Measurements from ENCODE around the gene NR2C2. TPM values are rescaled to one million over a fixed set of nuclear protein-coding genes. Genes with fewer than 3 reads are reported as not detected.

NR2C2 gene
- total RNA-seq, 1 experiment from 2014 or later, result 46.8 TPM

- Histone ChIP-seq H3K4me2 (ENCODE audit: low read depth, low read length, poor library complexity, severe bottlenecking) (no peak overlapping the region), H3K9me2 (replicated peaks; ENCODE audit: insufficient read depth, low read length) (no peaks in the 10 kb centered on the region), H3K9ac (ENCODE audit: low read length) (no peak overlapping the region), H3K4me1 (ENCODE audit: low read length) (no peaks in the 10 kb centered on the region), H3K27ac (ENCODE audit: low read length) (no peak overlapping the region), H3K4me3 (ENCODE audit: low read length) (no peak overlapping the region), H3K9me3 (ENCODE audit: low read length) (no peaks in the 10 kb centered on the region), H4K20me1 (ENCODE audit: insufficient read depth, low read depth, low read length) (no peaks in the 10 kb centered on the region), H2AFZ (ENCODE audit: low read length) (no peak overlapping the region), H3K79me2 (ENCODE audit: low read length) (no peaks in the 10 kb centered on the region), H3K36me3 (ENCODE audit: insufficient read depth, low read length) (no peaks in the 10 kb centered on the region), H3K27me3 (ENCODE audit: low read length) (no peaks in the 10 kb centered on the region)
- DNase-seq, result no peak
Measured at GRCh38 chr3:14906355-14906971, 40.9 kb upstream of the NR2C2 start.

DNA sequence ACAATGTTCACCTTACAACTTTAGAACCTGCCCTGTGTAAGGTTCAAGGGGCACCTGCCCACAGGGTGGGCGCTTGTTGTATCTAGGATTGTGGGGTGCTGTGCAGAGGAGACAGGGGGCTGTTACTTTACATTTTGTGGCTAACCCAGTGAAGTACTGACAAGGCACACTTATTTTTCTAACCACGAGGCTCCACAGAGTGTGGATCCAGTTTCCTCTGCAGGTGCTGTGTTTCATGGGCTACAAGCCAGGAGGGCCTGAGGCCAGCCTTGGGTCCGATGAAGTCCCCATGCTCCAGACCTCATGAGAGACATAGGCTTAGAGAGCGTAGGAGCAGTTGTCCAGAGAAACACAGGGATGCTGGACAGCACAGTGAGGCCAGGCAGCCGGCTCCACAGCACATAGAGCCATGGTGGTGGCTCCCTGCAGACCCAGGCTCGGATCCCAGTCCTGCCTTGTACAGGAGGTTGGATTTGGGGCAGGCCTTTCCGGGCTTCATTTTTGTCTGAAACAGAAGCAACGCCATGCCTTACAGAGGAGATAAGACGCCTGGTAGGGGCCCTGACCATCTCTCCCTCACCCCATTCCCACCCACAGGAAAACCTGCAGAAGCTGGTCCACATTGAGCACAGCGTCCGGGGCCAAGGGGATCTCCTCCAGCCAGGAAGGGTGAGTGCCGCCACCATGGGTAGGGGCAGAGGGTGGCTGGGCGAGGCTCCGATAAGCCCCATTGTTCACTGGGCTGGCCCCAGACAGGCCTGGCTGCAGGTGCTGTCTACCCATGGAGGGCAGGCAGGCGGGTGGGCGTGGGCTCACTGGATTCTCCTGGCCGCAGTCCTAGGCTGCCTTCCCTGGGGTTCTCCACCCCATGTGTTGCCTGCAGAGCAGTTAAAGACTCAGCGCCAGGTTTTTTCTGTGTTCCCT is 40.1 kb upstream of the NR2C2 start:
- H3K4me2 ChIP-seq (ENCODE audit: low read depth, low read length, poor library complexity, severe bottlenecking), result no peak overlapping the region
- H3K27ac ChIP-seq (ENCODE audit: low read length), result no peak overlapping the region
- no peak overlapping the region for H2AFZ ChIP-seq (ENCODE audit: low read length)
- DNase-seq, result no peak
- no peaks in the 10 kb centered on the region for H3K27me3 ChIP-seq (ENCODE audit: low read length)
- H3K9ac ChIP-seq (ENCODE audit: low read length), result no peak overlapping the region
- no peak overlapping the region for H3K4me3 ChIP-seq (ENCODE audit: low read length)
- H3K4me1 ChIP-seq (ENCODE audit: low read length), result no peaks in the 10 kb centered on the region
- no peaks in the 10 kb centered on the region for H3K36me3 ChIP-seq (ENCODE audit: insufficient read depth, low read length)
- no peaks in the 10 kb centered on the region for H3K79me2 ChIP-seq (ENCODE audit: low read length)
- H3K9me3 ChIP-seq (ENCODE audit: low read length), result no peaks in the 10 kb centered on the region
- H4K20me1 ChIP-seq (ENCODE audit: insufficient read depth, low read depth, low read length), result no peaks in the 10 kb centered on the region
- no peaks in the 10 kb centered on the region for H3K9me2 ChIP-seq (replicated peaks; ENCODE audit: insufficient read depth, low read length)

GRCh38 chr3:14909250-14909649 is 38.1 kb upstream of the NR2C2 start:
- no peaks in the 10 kb centered on the region for H3K4me1 ChIP-seq (ENCODE audit: low read length)
- H3K79me2 ChIP-seq (ENCODE audit: low read length), result no peaks in the 10 kb centered on the region
- H3K4me2 ChIP-seq (ENCODE audit: low read depth, low read length, poor library complexity, severe bottlenecking), result no peak overlapping the region
- no peaks in the 10 kb centered on the region for H3K9me3 ChIP-seq (ENCODE audit: low read length)
- no peaks in the 10 kb centered on the region for H3K36me3 ChIP-seq (ENCODE audit: insufficient read depth, low read length)
- no peaks in the 10 kb centered on the region for H3K27me3 ChIP-seq (ENCODE audit: low read length)
- DNase-seq, result no peak
- H3K27ac ChIP-seq (ENCODE audit: low read length), result no peak overlapping the region
- H4K20me1 ChIP-seq (ENCODE audit: insufficient read depth, low read depth, low read length), result no peaks in the 10 kb centered on the region
- no peak overlapping the region for H3K4me3 ChIP-seq (ENCODE audit: low read length)
- no peaks in the 10 kb centered on the region for H3K9me2 ChIP-seq (replicated peaks; ENCODE audit: insufficient read depth, low read length)
- H3K9ac ChIP-seq (ENCODE audit: low read length), result no peak overlapping the region
- no peak overlapping the region for H2AFZ ChIP-seq (ENCODE audit: low read length)

DNA sequence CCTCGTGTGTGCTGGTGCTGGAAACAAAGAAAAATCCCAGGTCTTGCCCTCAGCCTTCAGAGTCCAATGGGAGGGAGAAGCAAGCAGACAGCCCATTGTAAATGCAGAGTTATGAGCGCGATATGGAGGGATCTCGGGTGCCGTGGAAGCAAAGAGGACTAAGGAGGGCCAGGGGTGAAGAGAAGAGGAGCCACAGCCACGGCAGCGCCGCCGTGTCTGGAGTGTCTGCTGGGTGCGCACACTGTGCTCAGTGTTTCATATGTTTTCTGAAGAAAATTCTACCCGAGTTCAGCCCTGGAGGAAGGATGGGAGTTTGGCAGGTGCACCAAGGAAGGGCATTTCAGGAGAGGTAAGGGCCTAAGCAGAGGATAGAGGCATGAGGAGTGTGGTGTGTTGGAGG is 35.7 kb upstream of the NR2C2 start:
- no peaks in the 10 kb centered on the region for H3K4me1 ChIP-seq (ENCODE audit: low read length)
- H4K20me1 ChIP-seq (ENCODE audit: insufficient read depth, low read depth, low read length), result no peaks in the 10 kb centered on the region
- no peaks in the 10 kb centered on the region for H3K36me3 ChIP-seq (ENCODE audit: insufficient read depth, low read length)
- H3K27me3 ChIP-seq (ENCODE audit: low read length), result no peaks in the 10 kb centered on the region
- no peak overlapping the region for H3K27ac ChIP-seq (ENCODE audit: low read length)
- no peak overlapping the region for H3K4me3 ChIP-seq (ENCODE audit: low read length)
- H3K79me2 ChIP-seq (ENCODE audit: low read length), result no peaks in the 10 kb centered on the region
- H3K9ac ChIP-seq (ENCODE audit: low read length), result no peak overlapping the region
- no peak overlapping the region for H3K4me2 ChIP-seq (ENCODE audit: low read depth, low read length, poor library complexity, severe bottlenecking)
- H3K9me3 ChIP-seq (ENCODE audit: low read length), result no peaks in the 10 kb centered on the region
- DNase-seq, result no peak
- H3K9me2 ChIP-seq (replicated peaks; ENCODE audit: insufficient read depth, low read length), result no peaks in the 10 kb centered on the region
- no peak overlapping the region for H2AFZ ChIP-seq (ENCODE audit: low read length)

- Histone ChIP-seq H3K79me2 (ENCODE audit: low read length) (no peaks in the 10 kb centered on the region), H2AFZ (ENCODE audit: low read length) (no peak overlapping the region), H4K20me1 (ENCODE audit: insufficient read depth, low read depth, low read length) (no peaks in the 10 kb centered on the region), H3K27me3 (ENCODE audit: low read length) (no peaks in the 10 kb centered on the region), H3K36me3 (ENCODE audit: insufficient read depth, low read length) (no peaks in the 10 kb centered on the region), H3K9ac (ENCODE audit: low read length) (no peak overlapping the region), H3K9me2 (replicated peaks; ENCODE audit: insufficient read depth, low read length) (no peaks in the 10 kb centered on the region), H3K9me3 (ENCODE audit: low read length) (no peaks in the 10 kb centered on the region), H3K4me2 (ENCODE audit: low read depth, low read length, poor library complexity, severe bottlenecking) (no peak overlapping the region), H3K4me1 (ENCODE audit: low read length) (no peaks in the 10 kb centered on the region), H3K27ac (ENCODE audit: low read length) (no peak overlapping the region), H3K4me3 (ENCODE audit: low read length) (no peak overlapping the region)
- DNase-seq, result no peak
Measured at GRCh38 chr3:14913071-14913925, 34.1 kb upstream of the NR2C2 start.

DNA sequence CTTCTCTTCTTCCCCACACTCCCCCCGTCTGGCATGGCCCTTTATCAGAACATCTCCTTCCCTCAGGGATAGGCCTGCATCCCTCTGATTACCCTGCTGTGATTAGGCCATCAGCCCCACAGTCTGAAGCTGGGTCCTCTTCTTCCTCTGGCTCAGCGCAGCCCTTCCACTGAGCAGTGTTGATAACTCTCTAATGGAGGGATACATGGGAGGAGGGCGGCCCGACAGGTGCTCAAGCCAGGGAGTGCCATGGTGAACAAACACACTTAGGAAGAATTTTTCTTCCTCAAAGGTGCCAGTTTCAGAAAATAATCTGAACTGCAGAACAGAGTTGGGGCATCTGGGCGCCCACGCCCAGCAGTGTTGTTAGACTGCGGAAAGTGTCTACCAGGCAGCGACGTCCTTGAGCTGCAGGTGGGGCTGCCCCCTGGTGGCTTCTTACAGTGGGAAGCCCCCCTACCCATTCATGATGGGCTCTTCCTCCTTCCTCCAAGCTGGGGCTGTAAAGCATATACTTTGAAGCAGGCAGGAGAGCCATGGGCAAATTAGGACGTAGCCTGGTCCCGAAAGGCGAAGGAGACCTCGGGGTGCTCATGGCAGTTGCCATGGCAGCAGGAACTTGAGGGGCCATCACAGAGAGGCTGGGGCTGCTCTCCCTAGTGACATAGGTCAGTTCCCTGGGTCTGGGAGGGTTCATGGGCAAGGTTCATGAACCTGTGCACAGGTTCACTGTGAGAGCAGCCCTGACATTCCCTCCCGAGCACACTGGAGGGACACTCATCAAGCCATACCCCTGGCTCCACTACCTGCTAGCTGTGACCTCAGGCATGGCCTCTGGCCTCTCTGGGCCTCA is 33.2 kb upstream of the NR2C2 start:
- no peaks in the 10 kb centered on the region for H3K36me3 ChIP-seq (ENCODE audit: insufficient read depth, low read length)
- no peak for DNase-seq
- no peaks in the 10 kb centered on the region for H3K4me1 ChIP-seq (ENCODE audit: low read length)
- no peaks in the 10 kb centered on the region for H3K9me3 ChIP-seq (ENCODE audit: low read length)
- no peaks in the 10 kb centered on the region for H3K27me3 ChIP-seq (ENCODE audit: low read length)
- H3K79me2 ChIP-seq (ENCODE audit: low read length), result no peaks in the 10 kb centered on the region
- no peaks in the 10 kb centered on the region for H4K20me1 ChIP-seq (ENCODE audit: insufficient read depth, low read depth, low read length)
- no peak overlapping the region for H3K27ac ChIP-seq (ENCODE audit: low read length)
- no peak overlapping the region for H3K9ac ChIP-seq (ENCODE audit: low read length)
- H3K4me2 ChIP-seq (ENCODE audit: low read depth, low read length, poor library complexity, severe bottlenecking), result no peak overlapping the region
- H3K4me3 ChIP-seq (ENCODE audit: low read length), result no peak overlapping the region
- H2AFZ ChIP-seq (ENCODE audit: low read length), result no peak overlapping the region
- H3K9me2 ChIP-seq (replicated peaks; ENCODE audit: insufficient read depth, low read length), result no peaks in the 10 kb centered on the region

- H3K4me2 ChIP-seq (ENCODE audit: low read depth, low read length, poor library complexity, severe bottlenecking), result no peak overlapping the region
- no peaks in the 10 kb centered on the region for H4K20me1 ChIP-seq (ENCODE audit: insufficient read depth, low read depth, low read length)
- H3K79me2 ChIP-seq (ENCODE audit: low read length), result no peaks in the 10 kb centered on the region
- no peak overlapping the region for H2AFZ ChIP-seq (ENCODE audit: low read length)
- no peak for DNase-seq
- no peak overlapping the region for H3K9ac ChIP-seq (ENCODE audit: low read length)
- no peaks in the 10 kb centered on the region for H3K9me3 ChIP-seq (ENCODE audit: low read length)
- no peaks in the 10 kb centered on the region for H3K4me1 ChIP-seq (ENCODE audit: low read length)
- H3K27me3 ChIP-seq (ENCODE audit: low read length), result no peaks in the 10 kb centered on the region
- no peak overlapping the region for H3K4me3 ChIP-seq (ENCODE audit: low read length)
- H3K36me3 ChIP-seq (ENCODE audit: insufficient read depth, low read length), result no peaks in the 10 kb centered on the region
- H3K9me2 ChIP-seq (replicated peaks; ENCODE audit: insufficient read depth, low read length), result no peaks in the 10 kb centered on the region
- no peak overlapping the region for H3K27ac ChIP-seq (ENCODE audit: low read length)
Measured at GRCh38 chr3:14914779-14915117, 32.6 kb upstream of the NR2C2 start.

Measured in Karpas-422 (cell line).